H1 (cell line): Measurements from ENCODE around the gene ZNF148.

Experiments
- BCL11A ChIP-seq, 2 experiments: IDR thresholded peaks; one replicate each; pipeline ENCODE4 v1.6.1; 2011; ENCODE audit warnings: low read depth in 2 of 2, low read length in 2 of 2, mild to moderate bottlenecking in 2 of 2
- CHD2 ChIP-seq: IDR thresholded peaks from 2 replicates; pipeline ENCODE4 v1.6.1; 2012; ENCODE audit warnings: low read length, improper control_type of control experiment
- CTCF ChIP-seq, 3 experiments: IDR thresholded peaks; 1 replicate in 2 of 3; 2 replicates in 1 of 3; pipeline versions ENCODE4 v1.5.1 to v1.6.1; 2011; ENCODE audit warnings: low read length in 3 of 3, mild to moderate bottlenecking in 3 of 3, inconsistent platforms in 2 of 3, low read depth in 1 of 3, moderate library complexity in 1 of 3; ENCODE audit not compliant: insufficient read depth in 1 of 3; ENCODE audit errors: control extremely low read depth in 1 of 3
- EP300 ChIP-seq, 2 experiments: IDR thresholded peaks; 1 replicate in 1 of 2; 2 replicates in 1 of 2; pipeline ENCODE4 v1.6.1; 2011 to 2012; ENCODE audit warnings: low read depth in 2 of 2, low read length in 2 of 2, mild to moderate bottlenecking in 2 of 2, borderline replicate concordance in 1 of 2, inconsistent platforms in 1 of 2, moderate library complexity in 1 of 2
- POLR2A ChIP-seq, 2 experiments: IDR thresholded peaks; 1 replicate in 1 of 2; 2 replicates in 1 of 2; pipeline ENCODE4 v1.6.1; 2011; ENCODE audit warnings: low read depth in 2 of 2, low read length in 2 of 2, mild to moderate bottlenecking in 2 of 2; ENCODE audit errors: control extremely low read depth in 1 of 2

GRCh38 chr3:125386811-125387210 is 11.7 kb upstream of the ZNF148 start:
- TF ChIP-seq POLR2A (IDR thresholded peaks at IDR 0.05; ENCODE audit: control extremely low read depth in 1 of 2, low read depth in 2 of 2, low read length in 2 of 2) (no peak), BCL11A (IDR thresholded peaks at IDR 0.05; ENCODE audit: low read depth in 2 of 2, low read length in 2 of 2) (no peak), EP300 (IDR thresholded peaks at IDR 0.05; ENCODE audit: borderline replicate concordance in 1 of 2, low read depth in 2 of 2, low read length in 2 of 2) (no peak), CHD2 (no peak), CTCF (IDR thresholded peaks at IDR 0.05; ENCODE audit: control extremely low read depth in 1 of 3, insufficient read depth in 1 of 3, low read depth in 1 of 3, low read length in 3 of 3) (no peak)
